HT1080 (cell line): ENCODE measurements around the gene AGO1. TPM values are rescaled to one million over a fixed set of nuclear protein-coding genes. Genes with fewer than 3 reads are reported as not detected.
A peak's percentile ranks its signal among the peaks of the same experiment; 100 is the strongest.
"Not testable (repeated sequence)": the region's sequence is repeated elsewhere in the genome, so short reads cannot be mapped to it uniquely, and the experiment has no call there.

ENCODE experiments used
- DNase-seq: peaks from one replicate; pipeline ENCODE4 v3.0.0-alpha.2; 2015; ENCODE audit warnings: low read depth
- total RNA-seq: library from RNA; depleted of rRNA; stranded (reverse); fragments of >200 nt; shearing (Covaris generic); gene quantifications from 2 replicates; pipeline ENCODE4 v1.2.3, GENCODE V29; 2014

AGO1 gene
- total RNA-seq, 1 experiment from 2014 or later = 22.6 TPM

- DNase-seq = peak; percentile 89
These were observed 13.6 kb upstream of the AGO1 start for GRCh38 chr1:35869245-35869950.

- no peak for DNase-seq
These were observed 12.2 kb upstream of the AGO1 start for GRCh38 chr1:35870651-35871309.

- DNase-seq = no peak
These were observed 9.7 kb upstream of the AGO1 start for GRCh38 chr1:35873243-35873750.

- not testable (repeated sequence) for DNase-seq
These were observed 8.9 kb upstream of the AGO1 start for GRCh38 chr1:35874115-35874514.

- DNase-seq = no peak
These were observed 6.0 kb upstream of the AGO1 start for GRCh38 chr1:35876988-35877387.

- no peak for DNase-seq
These were observed 1.1 kb upstream of the AGO1 start for GRCh38 chr1:35881850-35882273.

- no peak for DNase-seq
These were observed 444 bp upstream of the AGO1 start for GRCh38 chr1:35882586-35882944.

- no peak for DNase-seq
These were observed 659 bp downstream of the AGO1 start for GRCh38 chr1:35883635-35884101.

- DNase-seq = no peak
These were observed 1.9 kb downstream of the AGO1 start for GRCh38 chr1:35884934-35885333.

GRCh38 chr1:35885961-35886558 is 3.1 kb downstream of the AGO1 start:
- DNase-seq = no peak

- DNase-seq = no peak
These were observed 3.8 kb downstream of the AGO1 start for GRCh38 chr1:35886577-35887431.

- DNase-seq = no peak
These were observed 4.5 kb downstream of the AGO1 start for GRCh38 chr1:35887508-35887907.

- DNase-seq = no peak
These were observed 5.2 kb downstream of the AGO1 start for GRCh38 chr1:35888255-35888654.

GRCh38 chr1:35888981-35889380 is 6.0 kb downstream of the AGO1 start:
- DNase-seq = not testable (repeated sequence)

GRCh38 chr1:35893051-35893879 is 10.3 kb downstream of the AGO1 start:
- no peak for DNase-seq

GRCh38 chr1:35894183-35894582 is 11.2 kb downstream of the AGO1 start:
- DNase-seq = peak; percentile 60

- DNase-seq = no peak
These were observed 11.6 kb downstream of the AGO1 start for GRCh38 chr1:35894656-35895055.

GRCh38 chr1:35899941-35900340 is 16.9 kb downstream of the AGO1 start:
- DNase-seq = no peak

- DNase-seq = no peak
These were observed 18.2 kb downstream of the AGO1 start for GRCh38 chr1:35901235-35901634.

- no peak for DNase-seq
These were observed 19.7 kb downstream of the AGO1 start for GRCh38 chr1:35902671-35903070.

GRCh38 chr1:35914717-35915116 is 31.7 kb downstream of the AGO1 start:
- DNase-seq = no peak
